HuH-7 (cell line): ENCODE measurements around the gene PHIP.
A peak's percentile ranks its signal among the peaks of the same experiment; 100 is the strongest.

Experiments
- DNase-seq: peaks from one replicate; pipeline ENCODE4 v3.0.0; 2011; ENCODE audit warnings: low spot score

Gene PHIP

GRCh38 chr6:79070206-79070825 lies 7.7 kb downstream of the PHIP start:
- no peak for DNase-seq

GRCh38 chr6:79066828-79067227 lies 11.2 kb downstream of the PHIP start:
- no peak for DNase-seq

- no peak for DNase-seq
Measured at GRCh38 chr6:79066330-79066729, 11.7 kb downstream of the PHIP start.

DNA sequence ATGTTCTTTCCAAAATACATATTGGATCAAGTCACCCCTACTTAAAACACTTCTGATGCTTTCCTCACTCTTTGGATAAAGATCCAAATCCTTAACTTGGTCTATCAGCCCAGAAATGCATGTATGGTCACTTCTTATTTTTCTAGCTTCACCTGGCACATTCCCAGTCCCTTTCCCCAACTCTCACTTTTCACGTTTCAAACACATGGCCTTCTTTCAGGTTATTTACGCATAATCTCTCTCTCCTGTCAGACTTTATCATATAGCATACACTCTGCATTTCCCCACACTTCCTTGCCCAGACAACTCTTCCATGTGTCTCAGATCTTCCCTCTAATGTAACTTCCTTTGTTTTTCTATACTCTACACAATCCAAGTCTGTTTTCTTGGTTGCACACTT lies 12.8 kb downstream of the PHIP start:
- DNase-seq, result no peak

GRCh38 chr6:79064635-79065034 lies 13.4 kb downstream of the PHIP start:
- DNase-seq, result no peak

- DNase-seq, result no peak
Measured at GRCh38 chr6:79062708-79063107, 15.3 kb downstream of the PHIP start.

DNA sequence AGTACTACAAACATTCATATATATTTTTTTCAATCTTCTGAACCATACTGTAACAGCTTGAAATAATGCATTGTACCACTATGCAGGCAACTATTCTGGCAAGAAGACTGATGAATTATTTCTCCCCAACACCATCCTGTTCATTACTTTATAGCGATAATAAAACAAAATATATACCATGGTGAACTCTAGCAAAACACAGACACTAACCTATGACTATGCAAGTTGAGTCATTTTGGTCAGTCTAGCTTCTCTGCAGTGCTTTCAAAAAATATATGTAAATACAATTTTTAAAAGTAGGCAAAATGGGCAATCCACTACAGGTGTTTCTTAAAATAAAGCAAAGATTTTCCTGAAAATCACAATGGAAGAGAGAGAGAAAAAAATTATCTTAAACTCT lies 20.3 kb downstream of the PHIP start:
- DNase-seq, result no peak

DNA sequence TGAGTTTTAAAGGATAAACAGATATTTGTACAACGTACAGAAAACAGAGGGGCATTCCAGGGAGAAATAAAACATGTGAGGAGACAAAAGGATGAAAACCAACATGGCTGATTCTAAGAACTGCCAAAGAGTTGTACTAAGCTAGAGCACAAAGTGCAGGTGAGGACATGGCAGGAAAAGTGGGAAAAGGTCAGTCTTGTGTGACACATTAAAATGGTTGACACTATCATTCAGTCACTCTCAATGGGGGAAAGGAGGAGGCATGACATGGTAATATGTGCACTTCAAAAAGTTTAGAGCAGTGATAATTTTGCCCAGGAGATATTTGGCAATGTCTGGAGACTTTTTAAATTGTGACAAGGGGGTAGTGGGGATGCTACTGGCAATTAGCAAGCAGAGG lies 21.8 kb downstream of the PHIP start:
- no peak for DNase-seq

- DNase-seq, result peak; percentile 28
Measured at GRCh38 chr6:79048611-79049010, 29.4 kb downstream of the PHIP start.

DNA sequence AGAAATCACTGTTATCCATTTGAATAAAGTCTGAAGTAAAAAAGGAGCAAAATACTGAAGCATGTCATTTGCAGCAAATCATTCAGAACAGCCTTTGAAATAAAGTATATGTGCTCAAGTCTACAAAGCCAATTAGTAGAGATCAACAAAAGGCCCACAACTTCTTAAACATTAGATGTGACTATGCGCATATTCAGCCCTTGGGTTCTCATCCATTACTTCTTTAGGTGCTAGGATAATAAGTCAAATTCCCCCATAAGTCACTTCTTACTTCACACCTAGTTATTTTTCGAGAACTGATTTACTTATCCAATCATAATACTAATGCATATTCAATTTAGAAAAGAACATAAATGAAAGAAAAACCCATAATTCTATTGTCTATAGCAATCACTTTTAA lies 31.0 kb downstream of the PHIP start:
- DNase-seq, result no peak

GRCh38 chr6:79045966-79046365 lies 32.1 kb downstream of the PHIP start:
- DNase-seq, result no peak

GRCh38 chr6:79042799-79043126 lies 35.3 kb downstream of the PHIP start:
- DNase-seq, result no peak

DNA sequence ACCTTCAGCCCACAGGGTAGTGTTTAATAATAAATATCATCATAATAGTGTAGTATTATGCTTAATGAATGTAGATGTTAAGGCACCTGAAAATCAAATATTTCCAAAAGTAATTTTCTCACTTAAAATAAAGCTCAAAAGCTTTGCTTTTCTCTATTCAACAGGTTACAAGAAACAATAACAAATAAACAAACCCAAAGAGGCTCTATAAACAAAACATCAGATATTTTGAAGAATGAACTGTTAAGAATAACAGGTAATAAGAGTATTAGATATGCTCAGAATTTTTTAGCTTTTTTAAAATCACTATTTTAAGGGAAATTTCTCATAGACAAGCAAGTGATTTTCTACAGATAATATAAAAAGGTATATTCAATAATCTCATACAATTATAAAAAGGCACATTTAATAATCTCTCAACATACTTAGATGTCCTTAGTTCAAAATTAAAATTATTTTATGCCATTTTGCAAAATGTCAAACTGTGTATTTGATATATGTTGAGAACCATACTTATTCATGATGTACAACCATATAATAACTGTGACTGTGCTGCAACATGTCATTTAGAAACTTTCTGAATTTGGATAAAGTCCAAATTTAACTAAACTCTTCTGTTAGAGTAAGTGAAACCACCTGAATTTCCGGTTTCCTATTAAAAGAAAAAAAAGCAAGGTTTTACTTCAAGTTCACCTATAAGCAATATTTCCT lies 35.8 kb downstream of the PHIP start:
- no peak for DNase-seq

DNA sequence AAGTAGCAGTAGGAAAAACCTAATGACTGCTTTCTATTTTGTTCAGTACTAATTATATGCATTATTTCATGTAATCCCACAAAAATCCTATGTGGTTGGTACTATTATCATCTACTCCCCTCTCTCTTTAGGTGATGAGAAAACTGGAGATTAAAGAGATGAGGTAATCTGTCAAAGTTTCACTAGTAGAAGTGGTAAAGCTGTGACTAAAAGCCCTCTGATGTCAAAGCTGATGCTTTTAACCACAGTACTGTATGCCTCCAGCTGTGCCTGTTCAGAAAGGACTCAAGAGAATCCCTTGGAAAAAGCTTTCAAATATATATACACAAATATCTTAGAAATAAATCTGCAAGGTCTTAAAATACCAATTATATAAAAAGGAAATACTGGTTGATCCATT lies 38.0 kb downstream of the PHIP start:
- no peak for DNase-seq

DNA sequence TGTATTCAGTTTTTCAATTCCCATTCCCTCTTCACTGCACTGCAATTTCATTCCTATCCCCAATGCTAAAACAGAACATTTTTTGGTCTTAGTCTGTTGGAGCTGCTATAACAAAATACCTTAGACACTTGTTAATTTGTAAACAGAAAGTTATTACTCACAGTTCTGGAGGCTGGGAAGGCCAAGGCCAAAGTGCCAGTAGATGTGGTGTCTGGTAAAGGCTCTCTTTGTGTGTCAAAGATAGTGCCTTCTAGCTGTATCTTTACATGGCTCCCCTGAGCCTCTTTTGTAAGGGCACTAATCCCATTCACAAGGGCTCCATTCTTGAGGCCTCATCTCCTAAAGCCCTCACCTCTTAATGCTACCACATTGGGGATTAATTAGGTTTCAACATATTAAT lies 40.0 kb downstream of the PHIP start:
- DNase-seq, result no peak

DNA sequence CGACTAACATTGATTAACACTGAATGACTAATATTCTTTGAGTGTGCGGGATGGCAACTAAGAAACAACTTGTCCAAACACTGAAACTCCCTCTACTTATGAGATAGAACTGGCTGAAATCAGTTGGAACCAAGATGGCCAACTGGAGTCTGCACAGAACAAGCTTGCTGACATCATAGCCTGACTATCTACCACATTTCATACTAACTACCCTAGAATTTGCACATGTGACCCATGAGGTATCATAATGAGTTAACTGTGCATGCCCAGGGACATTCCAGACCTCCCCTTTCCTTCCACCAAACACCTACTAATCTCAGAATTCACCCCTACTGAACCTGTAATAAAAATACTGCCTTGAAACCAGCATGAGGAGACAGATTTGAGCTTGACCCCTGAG lies 43.2 kb downstream of the PHIP start:
- no peak for DNase-seq

DNA sequence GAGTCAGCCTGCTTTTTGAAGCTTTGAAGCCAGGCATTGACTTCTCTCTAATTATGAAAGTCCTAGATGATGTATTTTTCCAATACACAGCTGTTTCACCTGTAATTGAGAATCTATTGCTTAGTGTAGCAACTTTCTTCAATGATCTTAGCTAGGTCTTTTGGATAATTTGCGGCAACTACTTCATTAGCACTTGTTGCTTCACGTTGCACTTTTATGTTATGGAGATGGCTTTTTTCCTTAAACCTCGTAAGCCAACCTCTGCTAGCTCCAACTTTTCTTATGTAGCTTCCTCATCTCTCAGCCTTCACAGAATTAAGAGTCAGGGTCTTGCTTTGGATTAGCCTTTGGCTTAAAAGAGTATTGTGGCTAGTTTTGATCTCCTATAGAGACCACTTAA lies 44.8 kb downstream of the PHIP start:
- no peak for DNase-seq

DNA sequence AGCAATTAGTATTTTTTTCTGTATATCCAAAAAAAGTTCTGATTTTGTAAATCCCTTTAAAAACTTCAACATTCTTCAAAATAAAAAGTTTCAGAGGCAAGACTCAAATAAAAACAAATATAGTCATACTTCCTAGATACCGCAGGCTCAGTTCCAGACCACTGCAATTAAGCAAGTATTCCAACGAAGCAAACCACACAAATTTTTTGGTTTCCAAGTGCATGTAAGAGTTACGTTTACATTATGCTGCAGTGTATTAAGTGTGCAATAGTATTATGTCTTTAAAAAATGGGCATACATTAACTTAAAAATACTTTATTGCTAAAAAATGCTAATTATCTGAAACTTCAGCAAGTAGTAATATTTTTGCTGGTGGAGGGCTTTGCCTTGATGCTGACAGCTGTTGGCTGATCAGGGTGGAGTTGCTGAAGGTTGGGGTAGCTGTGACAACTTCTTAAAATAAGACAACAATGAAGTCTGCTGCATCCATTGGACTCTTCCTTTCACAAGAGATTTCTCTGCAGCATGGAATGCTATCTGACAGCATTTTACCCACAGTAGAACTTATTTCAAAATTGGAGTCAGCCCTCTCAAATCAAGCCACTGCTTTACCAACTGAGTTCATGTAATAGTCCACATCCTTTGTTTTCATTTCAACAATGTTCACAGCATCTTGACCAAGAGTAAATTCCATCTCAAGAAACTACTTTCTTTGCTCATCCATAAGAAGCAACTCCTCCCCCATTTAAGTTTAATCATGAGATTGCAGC lies 46.0 kb downstream of the PHIP start:
- DNase-seq, result no peak

- no peak for DNase-seq
Measured at GRCh38 chr6:79030511-79030910, 47.5 kb downstream of the PHIP start.

DNA sequence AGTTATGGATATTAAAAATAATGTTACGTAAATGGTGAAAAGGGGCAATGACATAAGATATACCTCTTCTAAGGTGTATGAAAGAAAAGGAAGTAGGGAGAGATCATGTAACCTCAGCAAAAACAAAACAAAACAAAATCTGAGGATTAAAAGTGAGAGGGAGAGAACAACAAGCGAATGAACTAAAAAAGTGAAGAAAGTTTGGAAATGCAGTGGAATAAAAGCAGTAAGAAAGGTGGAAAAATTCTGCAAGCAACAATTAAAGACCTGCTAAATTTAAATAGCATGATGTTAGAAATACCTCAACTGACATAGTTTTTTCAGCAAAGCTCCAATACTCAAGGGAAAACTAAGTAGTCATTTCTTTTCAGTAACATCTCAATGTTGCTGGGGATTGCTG lies 48.0 kb downstream of the PHIP start:
- DNase-seq, result no peak

GRCh38 chr6:79028641-79029314 lies 49.3 kb downstream of the PHIP start:
- DNase-seq, result no peak

DNA sequence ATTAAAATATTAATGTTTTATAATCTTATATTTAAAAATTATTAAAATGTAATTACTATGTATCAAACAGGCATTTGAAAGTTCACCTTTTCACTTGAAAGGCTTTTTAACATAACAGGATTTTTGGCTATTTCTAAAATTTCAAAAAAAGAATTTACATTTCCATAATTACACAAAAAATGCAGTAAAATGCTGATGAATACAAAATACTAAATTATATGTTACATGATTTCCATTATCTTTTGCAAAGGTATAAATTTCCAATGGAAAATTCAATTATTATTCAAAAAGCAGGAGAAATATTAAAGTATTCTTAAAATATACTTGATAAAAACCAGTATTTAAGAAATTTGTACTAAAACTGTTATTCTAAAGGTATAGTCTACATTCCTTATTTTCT lies 66.1 kb downstream of the PHIP start:
- DNase-seq, result no peak

DNA sequence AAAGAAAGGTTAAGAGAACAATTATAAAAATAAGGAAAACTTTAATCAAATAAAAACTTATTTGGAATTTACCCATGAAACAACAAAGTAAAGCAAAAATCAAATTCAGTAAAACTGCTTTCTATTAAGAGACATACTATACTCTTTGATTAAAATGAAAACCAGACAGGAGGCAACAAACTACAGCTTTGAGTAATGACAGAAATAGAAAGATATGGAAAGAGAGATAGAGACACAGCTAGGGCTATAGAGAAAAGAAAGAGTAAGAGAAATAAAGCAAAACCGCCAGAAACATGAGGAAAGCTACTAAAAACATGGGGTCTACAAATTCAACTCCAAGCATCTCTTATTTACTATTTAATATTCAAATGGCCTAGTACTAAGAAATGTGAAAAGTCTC lies 67.6 kb downstream of the PHIP start:
- DNase-seq, result no peak
